Kidney (tissue), 22 donors: ENCODE data around the gene PRKCZ. TPM values are rescaled to one million over a fixed set of nuclear protein-coding genes. Genes with fewer than 3 reads are reported as not detected.

Source experiments
- DNase-seq, 5 donors: peaks; one replicate each; pipeline ENCODE4 v3.0.0-alpha.2; 2013 to 2020
- FAIRE-seq: peaks from 2 replicates; lab custom pipeline; 2012; peaks lifted over from hg19 to GRCh38; lab: Jason Lieb, UNC
- H3K27ac ChIP-seq, 2 donors: one replicate each; pipeline ENCODE4 v1.7.0; 2013; ENCODE audit warnings: low read depth in 2 of 2, low read length in 2 of 2, inconsistent platforms in 1 of 2
- H3K27me3 ChIP-seq: one replicate; pipeline ENCODE4 v1.7.1; 2013; ENCODE audit warnings: low read length, inconsistent platforms; ENCODE audit not compliant: control insufficient read depth, insufficient read depth
- H3K36me3 ChIP-seq, 3 donors: one replicate each; pipeline versions ENCODE4 v1.7.0 to v1.7.1; 2013; ENCODE audit warnings: low read length in 3 of 3, control low read depth in 1 of 3, inconsistent platforms in 1 of 3; ENCODE audit not compliant: insufficient read depth in 3 of 3, control insufficient read depth in 2 of 3
- H3K4me1 ChIP-seq, 3 donors: one replicate each; pipeline versions ENCODE4 v1.7.0 to v1.7.1; 2013; ENCODE audit warnings: low read length in 3 of 3, inconsistent platforms in 1 of 3, low read depth in 1 of 3; ENCODE audit not compliant: control insufficient read depth in 2 of 3, insufficient read depth in 2 of 3
- H3K4me3 ChIP-seq, 3 donors: one replicate each; pipeline versions ENCODE4 v1.7.0 to v1.8.1; 2013; ENCODE audit warnings: low read length in 3 of 3, control low read depth in 1 of 3, inconsistent platforms in 1 of 3
- H3K9ac ChIP-seq, 3 donors: one replicate each; pipeline versions ENCODE4 v1.7.0 to v1.7.1; 2013; ENCODE audit warnings: low read length in 3 of 3, control low read depth in 1 of 3, inconsistent platforms in 1 of 3
- H3K9me3 ChIP-seq, 3 donors: one replicate each; pipeline versions ENCODE4 v1.7.0 to v1.7.1; 2013; ENCODE audit warnings: low read length in 3 of 3, control low read depth in 1 of 3, inconsistent platforms in 1 of 3; ENCODE audit not compliant: control insufficient read depth in 2 of 3, insufficient read depth in 1 of 3
- intact Hi-C: fragments of 100-400 bp; cut with DNase I; formaldehyde crosslinking; loops from one replicate; pipeline ENCODE4 v1.11.1; 2022
- long read RNA-seq, 10 donors: library from polyadenylated mRNA in 1 of 10; unstranded in 1 of 10; transcript quantifications; one replicate each; pipeline ENCODE4 v2.0.0 and lab custom pipeline, GENCODE V29; 2021 to 2026
- polyA plus RNA-seq: library from polyadenylated mRNA; stranded (reverse); fragments of 350-450 nt; fragmentation: Illumina TruSeq; extraction: RNeasy Lipid Tissue Mini Kit (QIAGEN cat#74804); gene quantifications from one replicate; pipeline ENCODE4 v1.2.3, GENCODE V29; 2014; ENCODE audit warnings: low read depth, low replicate concordance; ENCODE audit not compliant: insufficient read depth
- total RNA-seq: library from RNA; stranded (reverse); fragmentation: NEBNext Ultra II Directional; extraction: Animal tissue kit (Norgen Biotek cat#: 25700); gene quantifications from one replicate; pipeline ENCODE4 v1.2.1, GENCODE V29; 2021
- TF ChIP-seq, protein P1 (sequence below): IDR thresholded peaks from 3 replicates; pipeline ENCODE4 v1.5.1; 2012; ENCODE audit warnings: mild to moderate bottlenecking, moderate library complexity, borderline replicate concordance; ENCODE audit not compliant: insufficient read depth; ENCODE audit errors: extremely low read depth
- donor health status: control.
- donor health status: control.
- donor health status: control.
- donor health status: control.
- donor health status: control.
- donor health status: DM: yes; HTN: yes; CAD: no.
- donor health status: Normal renal cell carcinoma (clear cell type).

The PRKCZ gene
- total RNA-seq (24.7 TPM), polyA plus RNA-seq (42.4 TPM)
- long read RNA-seq, donor 1, transcript PRKCZ-201 (18 exons, 2,326 nt), result major isoform, 6 of 144 reads
- long read RNA-seq, donor 1, partial matches to known transcripts, result 75 of 144 reads
- long read RNA-seq, donor 1, other reads (novel, unspliced or antisense), result 61 of 144 reads
- long read RNA-seq, donor 2, transcript PRKCZ-201 (18 exons, 2,326 nt), result major isoform, 6 of 6 reads
- long read RNA-seq, donor 2, partial matches to known transcripts, result 0 of 6 reads
- long read RNA-seq, donor 2, other reads (novel, unspliced or antisense), result 0 of 6 reads
- long read RNA-seq, donor 3, result 0 reads
- long read RNA-seq, donor 4, partial matches to known transcripts, result 0 of 3 reads
- long read RNA-seq, donor 4, other reads (novel, unspliced or antisense), result 0 of 3 reads
- long read RNA-seq, donor 5, partial matches to known transcripts, result 0 of 1 reads
- long read RNA-seq, donor 5, other reads (novel, unspliced or antisense), result 0 of 1 reads
- long read RNA-seq, donor 6, partial matches to known transcripts, result 0 of 2 reads
- long read RNA-seq, donor 6, other reads (novel, unspliced or antisense), result 0 of 2 reads
- long read RNA-seq, donor 7, transcript PRKCZ-201 (18 exons, 2,326 nt), result major isoform, 18 of 34 reads
- long read RNA-seq, donor 7, partial matches to known transcripts, result 5 of 34 reads
- long read RNA-seq, donor 7, other reads (novel, unspliced or antisense), result 10 of 34 reads
- long read RNA-seq, donor 8, partial matches to known transcripts, result 0 of 3 reads
- long read RNA-seq, donor 8, other reads (novel, unspliced or antisense), result 0 of 3 reads
- long read RNA-seq, donor 9, partial matches to known transcripts, result 30 of 53 reads
- long read RNA-seq, donor 9, other reads (novel, unspliced or antisense), result 22 of 53 reads
- long read RNA-seq, donor 10, transcript PRKCZ-201 (18 exons, 2,326 nt), result major isoform, 5 of 109 reads
- long read RNA-seq, donor 10, partial matches to known transcripts, result 67 of 109 reads
- long read RNA-seq, donor 10, other reads (novel, unspliced or antisense), result 36 of 109 reads

DNA sequence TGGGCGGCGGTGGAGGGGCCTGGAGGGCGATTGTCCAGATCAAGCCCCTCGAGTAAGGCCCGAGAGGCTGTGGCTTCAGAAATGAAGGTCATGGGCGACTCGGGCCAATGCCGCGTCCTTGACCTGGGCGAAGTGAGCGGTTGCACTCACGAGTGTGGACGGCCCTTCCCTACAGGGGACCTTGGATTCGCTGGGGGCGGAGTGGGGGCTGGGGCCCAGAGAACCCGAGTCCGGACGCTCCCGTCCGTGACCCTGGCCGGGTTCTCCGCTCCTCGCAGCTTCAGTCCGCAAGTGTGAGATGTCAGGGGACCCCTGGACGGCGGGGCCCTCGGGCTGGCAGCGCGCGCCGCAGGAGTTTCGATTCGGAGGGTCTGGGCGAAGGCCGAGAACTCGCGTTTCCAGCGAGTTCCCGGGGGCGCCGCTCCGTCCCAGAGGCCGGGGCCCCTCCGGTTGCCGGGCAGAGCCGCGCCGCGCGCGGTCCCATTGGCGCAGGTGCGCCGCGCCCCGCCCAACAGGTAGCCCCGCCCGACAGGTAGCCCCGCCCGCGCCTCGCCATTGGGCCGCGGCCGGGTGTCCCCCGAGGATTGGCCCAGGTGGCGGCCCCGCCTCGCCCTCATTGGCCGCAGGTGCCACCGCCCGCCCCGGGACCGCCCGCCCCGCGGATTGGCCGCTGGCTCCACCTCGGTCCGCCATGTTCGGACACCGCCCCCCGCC is at the start of gene PRKCZ:
PRKCZ (plus strand) TSS at position 694 of the 714 bp plus-strand sequence. CDS start 220 bp downstream, outside the sequence.
- peak within 1 kb of the TSS; percentile 3 to 72 (median 50) for H3K4me3 ChIP-seq
- TF ChIP-seq, protein P1, sequence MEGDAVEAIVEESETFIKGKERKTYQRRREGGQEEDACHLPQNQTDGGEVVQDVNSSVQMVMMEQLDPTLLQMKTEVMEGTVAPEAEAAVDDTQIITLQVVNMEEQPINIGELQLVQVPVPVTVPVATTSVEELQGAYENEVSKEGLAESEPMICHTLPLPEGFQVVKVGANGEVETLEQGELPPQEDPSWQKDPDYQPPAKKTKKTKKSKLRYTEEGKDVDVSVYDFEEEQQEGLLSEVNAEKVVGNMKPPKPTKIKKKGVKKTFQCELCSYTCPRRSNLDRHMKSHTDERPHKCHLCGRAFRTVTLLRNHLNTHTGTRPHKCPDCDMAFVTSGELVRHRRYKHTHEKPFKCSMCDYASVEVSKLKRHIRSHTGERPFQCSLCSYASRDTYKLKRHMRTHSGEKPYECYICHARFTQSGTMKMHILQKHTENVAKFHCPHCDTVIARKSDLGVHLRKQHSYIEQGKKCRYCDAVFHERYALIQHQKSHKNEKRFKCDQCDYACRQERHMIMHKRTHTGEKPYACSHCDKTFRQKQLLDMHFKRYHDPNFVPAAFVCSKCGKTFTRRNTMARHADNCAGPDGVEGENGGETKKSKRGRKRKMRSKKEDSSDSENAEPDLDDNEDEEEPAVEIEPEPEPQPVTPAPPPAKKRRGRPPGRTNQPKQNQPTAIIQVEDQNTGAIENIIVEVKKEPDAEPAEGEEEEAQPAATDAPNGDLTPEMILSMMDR, result no peak
- peak within 1 kb of the TSS; percentile 75 to 80 for H3K27ac ChIP-seq
- FAIRE-seq (no peak), DNase-seq (peak; percentile 94 to 97 (median 95))
- H3K36me3 ChIP-seq, result no peaks in the 10 kb centered on the region
- peak within 1 kb of the TSS in 1 of 3 donors; percentile 78 for H3K9ac ChIP-seq
- intact Hi-C loops, result loop anchor here (10.0 kb wide), 1 partner anchor 95 kb away; no protein-coding TSS in a partner anchor
- peaks cover 2% of the 10 kb centered on the region for H3K27me3 ChIP-seq
- H3K9me3 ChIP-seq, result no peaks in the 10 kb centered on the region
- peaks cover 2 to 20% (median 5%) of the 10 kb centered on the region in 3 donors for H3K4me1 ChIP-seq

DNA sequence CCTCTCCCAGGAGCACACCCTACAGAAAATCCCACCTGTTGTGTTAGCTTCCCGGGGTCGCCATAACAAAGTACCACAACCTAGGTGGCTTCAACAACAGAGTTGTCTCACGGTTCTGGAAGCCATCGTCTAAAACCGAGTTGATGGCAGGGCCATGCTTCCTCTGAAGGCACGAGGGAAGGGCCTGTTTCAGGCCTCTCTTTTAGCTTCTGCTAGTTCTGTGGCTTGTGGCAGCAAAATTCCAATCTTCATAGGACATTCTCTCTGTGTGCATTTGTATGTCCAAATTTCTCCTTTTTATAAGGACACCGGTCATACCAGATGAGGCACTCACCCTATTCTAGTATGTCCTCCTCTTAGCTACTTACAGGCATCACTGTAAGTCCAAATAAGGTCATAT is 49.8 kb upstream of the PRKCZ start:
- H3K27me3 ChIP-seq, result no peaks in the 10 kb centered on the region
- DNase-seq, result no peak
- no peak overlapping the region for H3K27ac ChIP-seq

DNA sequence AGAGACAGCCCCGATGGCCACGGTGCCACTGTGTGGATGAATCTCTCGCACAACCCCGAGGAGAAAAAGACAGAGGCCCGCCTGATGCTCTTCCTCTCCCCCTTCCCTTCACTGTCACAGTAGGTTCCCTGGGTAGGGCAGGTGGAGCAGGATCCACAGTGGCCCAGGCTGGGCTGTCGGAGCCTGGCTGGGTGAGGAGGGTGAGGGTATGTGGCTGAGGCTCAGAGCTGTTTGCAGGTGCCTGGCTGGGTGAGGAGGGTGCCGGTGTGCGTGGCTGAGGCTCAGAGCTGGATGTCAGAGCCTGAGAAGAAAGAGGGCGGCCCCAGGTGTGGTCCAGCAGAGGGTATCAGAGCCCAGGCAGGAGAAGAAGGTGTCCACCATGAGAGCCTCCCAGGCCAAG is 49.4 kb upstream of the PRKCZ start:
- intact Hi-C loops, result no loop called here
- H3K4me3 ChIP-seq, result no peak overlapping the region
- no peak for FAIRE-seq
- no peak overlapping the region for H3K9ac ChIP-seq
- no peak overlapping the region for H3K27ac ChIP-seq
- TF ChIP-seq, protein P1, result no peak
- H3K27me3 ChIP-seq, result no peaks in the 10 kb centered on the region
- no peak for DNase-seq
- H3K9me3 ChIP-seq, result no peaks in the 10 kb centered on the region
- no peaks in the 10 kb centered on the region for H3K4me1 ChIP-seq
- no peaks in the 10 kb centered on the region for H3K36me3 ChIP-seq

More for the DNA sequence above, 49.8 kb upstream of the PRKCZ start:
- Histone ChIP-seq H3K36me3 (no peaks in the 10 kb centered on the region), H3K4me3 (no peak overlapping the region), H3K4me1 (no peaks in the 10 kb centered on the region), H3K9ac (no peak overlapping the region), H3K9me3 (no peaks in the 10 kb centered on the region)
- TF ChIP-seq, protein P1, result no peak
- FAIRE-seq, result no peak
- intact Hi-C loops, result no loop called here
